Tibial nerve (tissue), 4 donors: ENCODE results near the gene WNT4.

ENCODE experiments used
- CTCF ChIP-seq, 5 experiments: fragments of 200-600 bp in 3 of 5; fragments of 450-650 bp in 2 of 5; sonication (generic) in 3 of 5; IDR thresholded peaks; one replicate each; pipeline ENCODE4 v1.5.1; 2016 to 2019; ENCODE audit warnings: antibody characterized with exemption in 5 of 5, mild to moderate bottlenecking in 3 of 5, moderate library complexity in 2 of 5
- EP300 ChIP-seq, 2 donors: sonication (generic); formaldehyde crosslinking; IDR thresholded peaks; one replicate each; pipeline ENCODE4 v1.6.1; 2017; ENCODE audit warnings: antibody characterized with exemption in 2 of 2, mild to moderate bottlenecking in 1 of 2

DNA sequence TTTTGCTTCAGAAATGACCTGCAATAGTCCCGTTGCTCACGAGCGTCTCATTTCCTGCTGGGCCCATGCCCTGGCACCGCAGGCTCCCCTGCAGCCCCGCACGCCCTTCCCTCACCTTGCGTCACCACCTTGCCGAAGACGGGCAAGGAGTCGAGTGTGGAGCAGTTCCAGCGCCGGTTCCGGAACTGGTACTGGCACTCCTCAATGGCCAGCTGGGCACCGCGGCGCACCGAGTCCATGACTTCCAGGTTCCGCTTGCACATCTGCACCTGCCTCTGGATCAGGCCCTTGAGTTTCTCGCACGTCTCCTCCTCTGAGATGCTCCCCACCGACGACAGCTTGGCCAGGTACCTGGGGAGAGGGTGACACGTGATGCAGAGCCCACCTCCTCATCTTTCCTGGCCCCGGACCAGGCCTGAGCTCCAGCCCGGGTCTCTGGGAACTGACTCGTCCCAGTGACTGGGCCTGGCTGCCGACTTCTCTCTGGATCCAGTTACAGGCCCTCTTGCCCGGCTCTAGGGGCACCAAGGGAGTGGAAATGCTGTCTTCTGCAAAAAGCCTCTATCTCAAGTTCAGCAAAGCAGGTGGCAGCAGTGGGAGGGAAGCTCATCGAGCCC is 13.3 kb downstream of the WNT4 start:
- TF ChIP-seq CTCF (IDR thresholded peaks at IDR 0.05) (no peak), EP300 (IDR thresholded peaks at IDR 0.05) (no peak)
